GM12878 (cell line): Measurements from ENCODE around the gene AFG1L. TPM values are rescaled to one million over a fixed set of nuclear protein-coding genes. Genes with fewer than 3 reads are reported as not detected.

Experiments
- BHLHE40 ChIP-seq, 2 experiments: fragments of 450-650 bp in 1 of 2; IDR thresholded peaks; 2 replicates each; pipeline ENCODE4 v1.6.1; 2011 to 2017; ENCODE audit warnings: low read depth in 2 of 2, borderline replicate concordance in 1 of 2, improper control_type of control experiment in 1 of 2, low read length in 1 of 2, mild to moderate bottlenecking in 1 of 2
- CBFB ChIP-seq: IDR thresholded peaks from 2 replicates; pipeline ENCODE4 v1.6.1; 2016; ENCODE audit warnings: antibody characterized with exemption, low read depth
- CHD1 ChIP-seq: IDR thresholded peaks from 2 replicates; pipeline ENCODE4 v1.6.1; 2012; ENCODE audit warnings: low read depth, low read length, improper control_type of control experiment
- CHD4 ChIP-seq: fragments of 200-600 bp; sonication (generic); IDR thresholded peaks from 2 replicates; pipeline ENCODE4 v1.6.1; 2016; ENCODE audit warnings: mild to moderate bottlenecking
- ESRRA ChIP-seq: IDR thresholded peaks from 2 replicates; pipeline ENCODE4 v1.6.1; 2012; ENCODE audit warnings: mild to moderate bottlenecking, low read length, improper control_type of control experiment
- FOXM1 ChIP-seq: IDR thresholded peaks from 2 replicates; pipeline ENCODE4 v1.6.1; 2012; ENCODE audit warnings: low read depth, mild to moderate bottlenecking, inconsistent platforms, low read length, moderate library complexity
- HCFC1 ChIP-seq: fragments of 150-350 bp; IDR thresholded peaks from 2 replicates; pipeline ENCODE4 v1.6.1; 2014; ENCODE audit warnings: low read length
- HSF1 ChIP-seq: fragments of 150-350 bp; IDR thresholded peaks from 2 replicates; pipeline ENCODE4 v1.6.1; 2014; ENCODE audit warnings: mild to moderate bottlenecking, low read depth, low read length
- NBN ChIP-seq: fragments of 450-650 bp; IDR thresholded peaks from 2 replicates; pipeline ENCODE4 v1.6.1; 2016
- NKRF ChIP-seq: fragments of 450-650 bp; conservative IDR thresholded peaks from 2 replicates; pipeline ENCODE4 v1.6.1; 2017; ENCODE audit warnings: mild to moderate bottlenecking, moderate library complexity
- PBX3 ChIP-seq: IDR thresholded peaks from 2 replicates; pipeline ENCODE4 v1.6.1; 2011; ENCODE audit warnings: mild to moderate bottlenecking, low read depth, low read length, moderate library complexity; ENCODE audit not compliant: insufficient replicate concordance
- PKNOX1 ChIP-seq: fragments of 450-650 bp; IDR thresholded peaks from 2 replicates; pipeline ENCODE4 v1.6.1; 2016; ENCODE audit warnings: mild to moderate bottlenecking
- SKIL ChIP-seq: fragments of 450-650 bp; IDR thresholded peaks from 2 replicates; pipeline ENCODE4 v1.6.1; 2017; ENCODE audit warnings: mild to moderate bottlenecking, low read depth, inconsistent platforms; ENCODE audit not compliant: poor library complexity, severe bottlenecking
- SMC3 ChIP-seq: IDR thresholded peaks from 2 replicates; pipeline ENCODE4 v1.6.1; 2011; ENCODE audit warnings: low read length, improper control_type of control experiment, borderline replicate concordance
- STAT1 ChIP-seq: fragments of 450-650 bp; conservative IDR thresholded peaks from 2 replicates; pipeline ENCODE4 v1.6.1; 2014; ENCODE audit warnings: antibody characterized with exemption, mild to moderate bottlenecking
- TCF12 ChIP-seq: IDR thresholded peaks from 2 replicates; pipeline ENCODE4 v1.6.1; 2011; ENCODE audit warnings: low read depth, mild to moderate bottlenecking, low read length
- TCF3 ChIP-seq: IDR thresholded peaks from 2 replicates; pipeline ENCODE4 v1.6.1; 2012; ENCODE audit warnings: low read depth, mild to moderate bottlenecking, low read length, borderline replicate concordance; ENCODE audit not compliant: insufficient read depth
- WRNIP1 ChIP-seq: IDR thresholded peaks from 2 replicates; pipeline ENCODE4 v1.6.1; 2011; ENCODE audit warnings: low read depth, low read length, improper control_type of control experiment, borderline replicate concordance
- ZBTB33 ChIP-seq: fragments of 450-650 bp; IDR thresholded peaks from 2 replicates; pipeline ENCODE4 v1.6.1; 2017; ENCODE audit warnings: mild to moderate bottlenecking
- ZNF24 ChIP-seq: fragments of 450-650 bp; IDR thresholded peaks from 2 replicates; pipeline ENCODE4 v1.6.1; 2017; ENCODE audit warnings: antibody characterized with exemption, mild to moderate bottlenecking
- polyA plus RNA-seq, 11 experiments: library from polyadenylated mRNA; depleted of rRNA in 4 of 11; unstranded in 6 of 11; stranded (reverse) in 5 of 11; fragments of >200 nt; fragmentation: Nextera tagmentation in 4 of 11; fragmentation: Illumina TruSeq in 1 of 11; extraction: Ambion mirVana in 4 of 11; extraction: Trizol in 1 of 11; gene quantifications; 1 replicate in 1 of 11; 2 replicates in 10 of 11; pipeline versions ENCODE4 v1.2.1 to v1.2.3, GENCODE V29; 2011 to 2016; ENCODE audit warnings: inconsistent platforms in 2 of 11, missing spikeins in 2 of 11, low read depth in 1 of 11
- total RNA-seq, 4 experiments: library from RNA; depleted of rRNA in 3 of 4; stranded (reverse); fragments of >200 nt in 3 of 4; fragmentation: Illumina TruSeq in 1 of 4; extraction: Trizol in 1 of 4; gene quantifications; 2 replicates each; pipeline versions ENCODE4 v1.2.1 to v1.2.3, GENCODE V29; 2013 to 2021

AFG1L gene
- total and polyA plus RNA-seq, 10 of the 15 experiments (the other 5 are each of a cell fraction or from before 2014, with no cell fraction given), result 2.3 to 9.0 (median 4.3) TPM

- TF ChIP-seq BHLHE40 (IDR thresholded peaks at IDR 0.05; ENCODE audit: borderline replicate concordance in 1 of 2, low read depth in 2 of 2, low read length in 1 of 2), result peak; percentile 92 to 95
- peak; percentile 47 for TF ChIP-seq HCFC1
- no peak for TF ChIP-seq NKRF
- no peak for TF ChIP-seq ESRRA
- TF ChIP-seq SKIL, result peak; percentile 54
- TF ChIP-seq TCF3, result 0 out of 2 replicates have a peak, but pooled peaks have one; percentile 34
- no peak for TF ChIP-seq CHD4
- TF ChIP-seq CHD1, result no peak; the same call in 1 of the 2 replicates
- TF ChIP-seq PKNOX1, result peak; percentile 99
- TF ChIP-seq FOXM1, result no peak
- no peak for TF ChIP-seq ZBTB33
- TF ChIP-seq STAT1, result no peak
- peak; percentile 98 for TF ChIP-seq PBX3
- no peak for TF ChIP-seq SMC3
- no peak for TF ChIP-seq WRNIP1
- no peak for TF ChIP-seq ZNF24
- TF ChIP-seq NBN, result 0 out of 2 replicates have a peak, but pooled peaks have one; percentile 33
- TF ChIP-seq HSF1, result no peak
- no peak for TF ChIP-seq CBFB
- no peak for TF ChIP-seq TCF12
Observed at GRCh38 chr6:108558372-108559096, 263.7 kb downstream of the AFG1L start (continued).
